A673 (cell line): ENCODE measurements around the gene ENO3. TPM values are rescaled to one million over a fixed set of nuclear protein-coding genes. Genes with fewer than 3 reads are reported as not detected.
A peak's percentile ranks its signal among the peaks of the same experiment; 100 is the strongest.
"Not testable (repeated sequence)": the region's sequence is repeated elsewhere in the genome, so short reads cannot be mapped to it uniquely, and the experiment has no call there.

ENCODE experiments used
- BruUV-seq: library from RNA; stranded (reverse); fragments of 400-500 nt; replicated peaks from 2 replicates; lab custom pipeline; 2021; lab: Mats Ljungman, UMichigan
- CTCF ChIA-PET: fragments of 300-600 bp; sonication (Branson Sonifier 250); formaldehyde crosslinking; loops from one replicate; lab custom pipeline; 2022; ENCODE audit warnings: antibody characterized with exemption; lab: Charles Lee
- POLR2A ChIA-PET: fragments of 300-600 bp; sonication (Branson Sonifier 250); formaldehyde crosslinking; loops from one replicate; lab custom pipeline; 2022; ENCODE audit warnings: antibody characterized with exemption; ENCODE audit not compliant: low non-redundant PET; lab: Charles Lee
- DNase-seq: peaks from one replicate; pipeline ENCODE4 v3.0.0-alpha.2; 2015; ENCODE audit warnings: low spot score
- H3K27ac ChIP-seq: fragments of 200-600 bp; sonication (generic); 2 replicates; pipeline ENCODE4 v1.5.1; 2016; ENCODE audit warnings: mixed run types, low read depth, mild to moderate bottlenecking, mixed read lengths, antibody characterized with exemption, low read length; ENCODE audit not compliant: poor library complexity, severe bottlenecking
- H3K27me3 ChIP-seq: fragments of 200-600 bp; sonication (generic); replicated peaks from 2 replicates; pipeline ENCODE4 v1.6.1; 2017; ENCODE audit warnings: mixed run types, low read depth, mild to moderate bottlenecking, mixed read lengths, antibody characterized with exemption, low read length; ENCODE audit not compliant: insufficient read depth, poor library complexity
- H3K36me3 ChIP-seq: fragments of 200-600 bp; sonication (generic); 2 replicates; pipeline ENCODE4 v1.6.1; 2016; ENCODE audit warnings: mixed run types, mild to moderate bottlenecking, mixed read lengths, antibody characterized with exemption, low read length; ENCODE audit not compliant: insufficient read depth, poor library complexity, severe bottlenecking
- H3K4me1 ChIP-seq: fragments of 200-600 bp; sonication (generic); 2 replicates; pipeline ENCODE4 v1.6.1; 2017; ENCODE audit warnings: mixed run types, mild to moderate bottlenecking, mixed read lengths, antibody characterized with exemption, low read length; ENCODE audit not compliant: insufficient read depth, poor library complexity, severe bottlenecking
- H3K4me3 ChIP-seq: fragments of 200-600 bp; sonication (generic); 2 replicates; pipeline ENCODE4 v1.5.1; 2016; ENCODE audit warnings: low read depth, mixed run types, mild to moderate bottlenecking, mixed read lengths, low read length; ENCODE audit not compliant: poor library complexity, severe bottlenecking
- H3K9me3 ChIP-seq: fragments of 200-600 bp; sonication (generic); 2 replicates; pipeline ENCODE4 v1.6.1; 2016; ENCODE audit warnings: mixed run types, low read depth, mild to moderate bottlenecking, mixed read lengths, antibody characterized with exemption, low read length; ENCODE audit not compliant: poor library complexity, severe bottlenecking
- CTCF ChIP-seq: fragments of 300-800, 200-600 bp; sonication (generic); conservative IDR thresholded peaks from 2 replicates; pipeline ENCODE4 v1.5.1; 2017; ENCODE audit warnings: low read depth, mild to moderate bottlenecking, antibody characterized with exemption, low read length, moderate library complexity, mixed read lengths
- EZH2 ChIP-seq: fragments of 200-600 bp; sonication (generic); IDR thresholded peaks from 2 replicates; pipeline ENCODE4 v1.6.1; 2017; ENCODE audit warnings: borderline replicate concordance, low read depth, mild to moderate bottlenecking, mixed read lengths, antibody characterized with exemption, low read length; ENCODE audit not compliant: poor library complexity, severe bottlenecking
- intact Hi-C: fragments of 100-400 bp; cut with micrococcal nuclease; formaldehyde crosslinking; loops from one replicate; pipeline ENCODE4 v1.10.0; 2022; ENCODE audit not compliant: unreplicated experiment
- total RNA-seq: library from RNA; stranded (reverse); gene quantifications from 2 replicates; pipeline ENCODE4 v1.2.3, GENCODE V29; 2021

The ENO3 gene
- total RNA-seq, 1 experiment from 2014 or later: 12.3 TPM

DNA sequence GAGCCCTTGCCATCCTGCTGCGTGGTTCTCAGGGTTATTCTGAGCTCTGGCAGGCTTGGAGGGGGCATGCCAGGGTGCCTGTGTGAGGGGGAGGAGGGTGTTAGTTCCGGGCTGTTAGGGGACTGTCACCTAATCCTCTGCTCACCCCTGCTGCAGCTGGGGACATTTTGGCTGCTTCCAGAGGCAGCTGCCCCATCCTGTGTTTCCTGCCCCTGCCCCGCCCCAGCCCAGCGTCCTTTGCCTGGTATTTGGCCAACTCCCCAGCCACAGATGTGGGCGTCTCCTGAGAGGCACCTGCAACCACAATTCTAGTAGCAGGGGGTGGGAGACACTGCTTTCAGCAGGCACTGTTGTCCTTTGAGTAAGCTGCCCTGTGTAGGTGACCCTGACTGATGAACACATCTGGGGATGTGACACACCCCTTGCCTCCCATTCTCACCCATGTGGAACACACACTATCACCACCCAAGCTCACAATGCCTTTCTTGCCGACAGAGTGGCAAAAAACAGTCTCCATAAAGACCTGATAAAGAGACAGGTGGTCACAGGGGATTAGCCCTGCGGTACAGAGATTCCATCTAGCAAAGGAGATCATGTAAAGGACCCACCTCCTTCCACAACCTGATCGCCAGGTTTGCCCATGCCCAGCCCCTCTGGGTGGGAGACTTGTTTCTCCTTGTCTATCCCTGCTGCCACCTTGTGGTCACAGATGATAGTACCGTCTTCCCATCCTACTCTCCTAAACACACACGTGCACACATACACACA is 47.7 kb upstream of the ENO3 start, which contains the start of gene CHRNE:
CHRNE (minus strand) TSS at position 48 of the 768 bp plus-strand sequence; CDS start at position 13, 35 bp downstream.
- intact Hi-C loops: loop anchor here (5.0 kb wide), 1 partner anchor 171 kb away; the partner anchor contains the start of gene MED11
- CTCF ChIA-PET: interaction anchor here (0.6 to 1.2 kb wide), 5 partner anchors 9 to 336 kb away, joined by 4 to 9 read pairs (median 4); partner anchors contain the start of gene SLC25A11
- no peaks in the 10 kb centered on the region for H3K9me3 ChIP-seq
- DNase-seq: peak; percentile 84
- POLR2A ChIA-PET: interaction anchor here (0.6 kb wide), 1 partner anchor 23 kb away, joined by 12 read pairs; no protein-coding TSS in a partner anchor
- H3K36me3 ChIP-seq: no peaks in the 10 kb centered on the region
- H3K4me3 ChIP-seq: no peak within 1 kb of the TSS
- H3K27me3 ChIP-seq: no peaks in the 10 kb centered on the region
- TF ChIP-seq CTCF (peak; percentile 85), EZH2 (no peak)
- BruUV-seq: no TSS peak
- no peak within 1 kb of the TSS for H3K27ac ChIP-seq
- H3K4me1 ChIP-seq: peaks cover 13% of the 10 kb centered on the region

DNA sequence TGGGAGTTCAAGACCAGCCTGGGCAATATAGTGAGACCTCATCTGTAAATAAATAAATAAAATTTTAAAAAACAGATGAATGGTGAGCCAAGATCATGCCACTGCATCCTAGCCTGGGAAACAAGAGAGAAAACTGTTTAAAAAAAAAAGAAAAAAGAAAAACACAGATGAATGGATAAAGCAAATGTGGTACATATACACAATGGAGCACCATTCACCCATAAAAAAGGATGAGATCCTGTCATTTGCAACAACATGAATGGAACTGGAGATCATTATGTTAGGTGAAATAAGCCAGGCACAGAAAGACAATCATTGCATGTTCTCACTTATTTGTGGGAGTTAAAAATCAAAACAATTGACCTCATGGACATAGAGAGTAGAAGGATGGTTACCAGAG is 44.3 kb upstream of the ENO3 start:
- H3K9me3 ChIP-seq, DNase-seq, intact Hi-C loops, H3K4me3 ChIP-seq, POLR2A ChIA-PET, H3K27me3 ChIP-seq, H3K36me3 ChIP-seq, BruUV-seq, H3K27ac ChIP-seq: not testable (repeated sequence)
- CTCF ChIA-PET: interaction anchor here (0.7 kb wide), 1 partner anchor 30 kb away, joined by 4 read pairs; no protein-coding TSS in a partner anchor
- peaks cover 11% of the 10 kb centered on the region for H3K4me1 ChIP-seq

- Histone ChIP-seq H3K36me3 (no peaks in the 10 kb centered on the region), H3K27ac (no peak overlapping the region), H3K9me3 (no peaks in the 10 kb centered on the region), H3K4me3 (no peak overlapping the region), H3K27me3 (no peaks in the 10 kb centered on the region), H3K4me1 (peaks cover 4% of the 10 kb centered on the region)
- ChIA-PET CTCF (no interaction called here), POLR2A (no interaction called here)
- peak; percentile 47 for DNase-seq
- BruUV-seq: no TSS peak
- TF ChIP-seq EZH2 (no peak), CTCF (no peak)
- intact Hi-C loops: loop anchor here (2.0 kb wide), 1 partner anchor 154 kb away; no protein-coding TSS in a partner anchor
These were observed 42.6 kb upstream of the ENO3 start for GRCh38 chr17:4908301-4908700.
